Stimulated activated CD8-positive, alpha-beta memory T cell treated with anti-CD3 and anti-CD28 coated beads, Interleukin-2, amount 100 ng/mL, for 48 hours (primary cell): ENCODE results near the gene RFX1.
"Not testable (repeated sequence)": the region's sequence is repeated elsewhere in the genome, so short reads cannot be mapped to it uniquely, and the experiment has no call there.

ENCODE experiments used
- DNase-seq, 2 donors: peaks; one replicate each; pipeline ENCODE4 v3.0.0-alpha.2; 2020; ENCODE audit warnings: low read depth in 2 of 2

Gene RFX1

GRCh38 chr19:13979244-13979615, 26.9 kb downstream of the RFX1 start:
- no peak for DNase-seq

GRCh38 chr19:13978351-13979243, 27.5 kb downstream of the RFX1 start:
- DNase-seq: peak in 1 of 2 donors; percentile 43

- DNase-seq: no peak
These were observed 28.3 kb downstream of the RFX1 start for GRCh38 chr19:13977803-13978202.

GRCh38 chr19:13976446-13976845, 29.7 kb downstream of the RFX1 start:
- DNase-seq: no peak

- no peak for DNase-seq
These were observed 30.2 kb downstream of the RFX1 start for GRCh38 chr19:13975870-13976269.

GRCh38 chr19:13974073-13974472, 32.0 kb downstream of the RFX1 start:
- peak in 1 of 2 donors; percentile 30 for DNase-seq

- not testable (repeated sequence) for DNase-seq
These were observed 32.6 kb downstream of the RFX1 start for GRCh38 chr19:13973479-13973878.

- DNase-seq: no peak
These were observed 33.6 kb downstream of the RFX1 start for GRCh38 chr19:13972368-13973155.

- DNase-seq: not testable (repeated sequence)
These were observed 34.3 kb downstream of the RFX1 start for GRCh38 chr19:13971868-13972267.

GRCh38 chr19:13969897-13970296, 36.2 kb downstream of the RFX1 start:
- no peak for DNase-seq

GRCh38 chr19:13968999-13969398, 37.1 kb downstream of the RFX1 start:
- no peak for DNase-seq

GRCh38 chr19:13968383-13968935, 37.7 kb downstream of the RFX1 start:
- no peak for DNase-seq

GRCh38 chr19:13967206-13967605, 38.9 kb downstream of the RFX1 start:
- not testable (repeated sequence) for DNase-seq

GRCh38 chr19:13966684-13967128, 39.4 kb downstream of the RFX1 start:
- no peak for DNase-seq

- no peak for DNase-seq
These were observed 40.0 kb downstream of the RFX1 start for GRCh38 chr19:13965926-13966683.

GRCh38 chr19:13965377-13965896, 40.7 kb downstream of the RFX1 start:
- no peak for DNase-seq

GRCh38 chr19:13964776-13965175, 41.3 kb downstream of the RFX1 start:
- DNase-seq: no peak

GRCh38 chr19:13963603-13964105, 42.5 kb downstream of the RFX1 start:
- DNase-seq: no peak

GRCh38 chr19:13962699-13963602, 43.2 kb downstream of the RFX1 start:
- DNase-seq: no peak
